ENCODE results near the gene WDR33.
A peak's percentile ranks its signal among the peaks of the same experiment; 100 is the strongest.

Gene WDR33

GRCh38 chr2:127715778-127716449 lies 95.1 kb downstream of the WDR33 start:
- DNase-seq: no peak

GRCh38 chr2:127713562-127713961 lies 97.4 kb downstream of the WDR33 start:
- no peak for DNase-seq

DNA sequence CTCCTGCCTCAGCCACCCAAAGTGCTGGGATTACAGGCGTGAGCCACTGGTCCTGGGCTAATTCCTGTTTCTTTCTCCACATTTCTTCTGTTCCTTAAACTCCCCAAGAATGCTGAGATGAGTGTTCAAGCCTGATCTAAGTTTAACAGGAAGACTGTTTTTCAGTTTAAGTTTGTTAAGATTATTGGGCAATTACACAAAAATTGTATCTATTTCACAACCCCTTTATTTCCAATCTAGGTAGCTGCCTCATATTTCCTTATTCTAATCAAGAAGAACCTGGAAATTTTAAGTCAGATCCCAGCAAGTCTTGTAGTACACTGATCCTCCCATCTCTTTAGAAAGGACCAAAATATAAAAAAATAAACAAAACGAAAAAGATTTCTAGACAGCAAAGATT lies 98.0 kb downstream of the WDR33 start:
- no peak for DNase-seq

DNA sequence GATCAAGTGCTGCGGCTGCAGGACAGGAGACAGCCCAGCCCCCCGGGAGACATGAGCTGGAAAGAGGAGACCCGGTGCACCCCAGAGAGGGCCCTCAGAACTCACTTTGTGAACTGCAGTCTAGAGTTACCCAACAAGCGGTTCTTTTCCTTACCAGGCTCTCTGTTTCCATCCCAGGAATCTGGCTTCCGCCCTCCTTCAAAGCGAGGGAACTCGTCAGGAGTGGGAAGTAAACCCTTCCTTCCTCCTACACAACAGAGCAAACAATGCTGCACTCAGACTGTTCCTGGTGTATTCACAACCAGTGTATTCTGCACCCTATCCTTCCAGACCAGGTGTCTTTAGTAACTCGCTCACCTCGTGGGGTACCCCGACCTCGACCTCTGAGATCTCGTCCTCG lies 101.6 kb downstream of the WDR33 start:
- DNase-seq: no peak

- no peak for DNase-seq
Measured at GRCh38 chr2:127707890-127708648, 102.9 kb downstream of the WDR33 start.

DNA sequence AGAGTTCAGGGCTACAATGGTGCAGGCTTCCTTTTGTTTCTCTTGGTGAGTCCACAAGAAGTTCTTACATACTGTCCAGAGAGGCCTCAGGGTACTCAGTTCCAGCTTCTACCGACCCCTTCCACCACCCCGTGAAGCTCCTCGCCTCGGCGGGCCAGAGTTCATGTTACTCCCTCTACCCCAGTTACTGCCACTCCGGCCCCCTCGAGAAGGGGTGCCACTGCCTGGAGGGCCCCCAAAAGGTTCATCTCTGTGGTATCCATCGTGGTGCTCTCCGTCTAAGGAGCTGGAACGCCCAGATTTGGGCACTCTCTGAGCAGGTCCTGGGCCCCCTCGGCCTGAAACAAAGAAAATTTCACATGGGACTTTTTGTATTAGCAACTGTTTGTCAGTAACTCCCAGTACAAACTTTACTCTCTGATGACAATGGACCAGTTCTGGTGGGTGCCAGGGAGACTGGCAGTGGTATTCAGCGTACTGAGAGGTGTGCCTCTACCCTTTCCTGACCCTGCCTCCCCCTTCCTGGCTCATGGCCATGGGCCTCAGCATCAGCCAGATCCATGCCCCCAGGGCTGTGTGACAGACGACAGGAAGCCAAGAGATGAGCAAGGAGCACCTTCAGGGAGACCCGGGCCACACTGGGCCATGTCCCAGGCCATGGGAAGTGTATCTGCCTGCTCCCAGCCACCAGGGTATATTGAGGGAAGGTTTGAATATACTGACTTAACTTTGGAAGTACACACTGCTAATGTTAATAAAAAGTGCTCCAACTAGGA lies 104.6 kb downstream of the WDR33 start:
- DNase-seq: no peak

- DNase-seq: no peak
Measured at GRCh38 chr2:127705391-127706065, 105.4 kb downstream of the WDR33 start.

DNA sequence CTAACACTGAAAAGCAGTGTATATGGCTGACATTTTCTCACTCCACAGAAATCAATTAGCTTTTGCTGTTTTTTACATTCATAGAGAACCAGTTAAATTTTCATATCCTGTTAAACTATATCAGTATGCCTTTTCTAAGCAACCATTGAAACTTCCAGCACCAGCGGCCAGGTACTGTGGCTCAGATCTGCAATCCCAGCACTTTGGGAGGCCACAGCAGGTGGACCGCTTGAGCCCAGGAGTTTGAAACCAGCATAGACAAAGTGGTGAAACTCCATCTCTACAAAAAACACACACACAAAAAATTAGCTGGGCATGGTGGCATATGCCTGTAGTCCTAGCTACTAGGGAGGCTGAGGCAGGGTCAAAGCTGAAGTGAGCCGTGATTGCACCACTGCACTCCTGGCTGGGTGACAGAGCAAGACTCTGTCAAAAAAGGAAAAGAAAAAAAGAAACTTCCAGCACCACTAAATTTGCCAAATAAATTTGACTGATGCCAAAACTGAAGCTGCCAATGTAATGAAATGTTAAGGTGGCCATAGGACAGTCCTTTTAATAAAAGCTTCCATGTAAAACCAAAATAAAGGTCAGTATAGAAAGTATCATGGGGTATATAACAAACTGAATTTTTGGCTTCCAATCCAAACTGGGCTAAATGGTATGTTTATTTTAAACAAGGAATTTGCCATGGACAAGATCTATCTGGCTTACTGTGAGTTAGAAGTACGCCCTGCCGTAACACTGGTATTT lies 106.2 kb downstream of the WDR33 start:
- DNase-seq: no peak

DNA sequence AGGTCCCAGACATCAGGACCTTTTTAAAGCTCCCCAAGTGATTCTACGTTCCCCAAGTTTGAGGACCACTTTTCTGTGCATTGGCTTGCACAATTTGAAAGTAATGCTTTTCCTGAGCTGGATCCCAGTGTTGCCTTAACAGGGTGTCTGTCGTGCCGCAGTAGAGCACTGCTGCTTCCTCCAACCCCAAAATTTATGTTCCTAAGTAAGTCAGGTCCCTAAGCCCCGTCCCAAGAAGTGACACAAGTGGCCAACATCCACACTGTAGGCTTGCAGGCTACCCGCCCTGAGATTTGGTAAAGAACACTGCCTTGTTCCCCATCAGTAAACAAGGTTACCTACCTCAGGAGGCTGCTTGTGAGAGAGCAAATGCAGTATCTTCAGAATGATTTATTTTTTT lies 107.7 kb downstream of the WDR33 start:
- DNase-seq: no peak

DNA sequence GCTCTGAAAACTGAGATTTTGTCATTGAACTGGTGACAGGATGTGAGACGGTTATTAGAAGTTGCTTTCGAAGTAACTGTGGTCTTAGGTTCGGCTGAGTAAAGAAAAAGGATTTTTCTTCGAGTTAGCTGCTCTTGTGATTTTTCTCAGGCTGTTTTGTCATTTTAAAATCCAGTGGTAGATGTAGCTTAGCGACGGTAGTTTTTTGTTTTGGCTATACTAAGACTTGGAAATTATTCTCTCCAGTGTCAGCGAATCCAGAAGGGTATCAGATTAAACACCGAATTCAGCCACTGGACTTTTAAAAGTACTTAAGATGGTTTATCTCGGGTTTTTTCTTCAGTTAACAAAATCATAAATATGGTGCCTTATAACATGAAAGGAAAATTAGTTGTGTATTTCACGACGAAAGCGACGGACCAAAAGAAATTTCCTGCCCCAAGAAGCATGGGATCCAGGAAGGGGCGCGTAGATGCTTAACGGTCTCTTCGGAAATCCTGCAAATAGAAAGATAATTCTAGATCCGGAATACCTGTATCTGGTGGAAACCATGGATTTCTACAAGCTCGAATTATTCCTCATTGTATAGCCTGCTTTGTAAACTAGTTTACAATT lies 108.5 kb downstream of the WDR33 start:
- DNase-seq: no peak

DNA sequence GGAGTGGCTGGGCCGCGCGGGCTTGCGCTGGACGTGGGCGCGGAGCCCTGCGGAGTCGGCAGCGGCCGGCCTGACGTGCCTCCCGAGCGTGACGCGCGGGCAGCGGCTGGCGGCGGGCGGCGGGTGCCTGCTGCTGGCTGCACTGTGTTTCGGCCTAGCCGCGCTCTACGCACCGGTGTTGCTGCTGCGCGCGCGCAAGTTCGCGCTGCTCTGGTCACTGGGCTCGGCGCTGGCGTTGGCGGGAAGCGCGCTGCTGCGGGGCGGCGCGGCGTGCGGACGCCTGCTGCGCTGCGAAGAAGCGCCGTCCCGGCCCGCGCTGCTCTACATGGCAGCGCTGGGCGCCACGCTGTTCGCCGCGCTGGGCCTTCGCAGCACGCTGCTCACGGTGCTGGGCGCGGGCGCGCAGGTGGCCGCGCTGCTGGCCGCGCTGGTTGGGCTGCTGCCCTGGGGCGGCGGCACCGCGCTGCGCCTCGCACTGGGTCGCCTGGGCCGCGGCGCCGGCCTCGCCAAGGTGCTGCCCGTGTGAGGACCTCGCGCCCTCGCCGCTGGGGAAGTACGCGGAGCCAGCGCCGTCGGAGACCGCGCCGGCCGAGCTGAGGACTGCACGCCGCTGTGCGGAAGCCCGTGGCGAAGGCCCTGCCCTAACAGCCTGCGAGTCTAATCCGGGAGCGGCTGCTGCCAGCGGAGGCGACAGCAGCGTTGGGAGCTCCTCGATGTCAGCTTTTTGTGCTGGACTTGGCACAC lies 109.1 kb downstream of the WDR33 start:
- peak; percentile 63 for DNase-seq

GRCh38 chr2:127701193-127701650 lies 109.7 kb downstream of the WDR33 start, which contains the start of gene SFT2D3:
Gene SFT2D3 (plus strand): TSS chr2:127701497. CDS start chr2:127701529, 32 bp downstream.
- DNase-seq: peak; percentile 76

- peak; percentile 60 for DNase-seq
Measured at GRCh38 chr2:127700527-127701192, 110.3 kb downstream of the WDR33 start.

GRCh38 chr2:127698553-127699355 lies 112.2 kb downstream of the WDR33 start:
- no peak for DNase-seq

- DNase-seq: no peak
Measured at GRCh38 chr2:127697482-127698180, 113.3 kb downstream of the WDR33 start.

- DNase-seq: peak; percentile 17
Measured at GRCh38 chr2:127695491-127696472, 115.2 kb downstream of the WDR33 start.

DNA sequence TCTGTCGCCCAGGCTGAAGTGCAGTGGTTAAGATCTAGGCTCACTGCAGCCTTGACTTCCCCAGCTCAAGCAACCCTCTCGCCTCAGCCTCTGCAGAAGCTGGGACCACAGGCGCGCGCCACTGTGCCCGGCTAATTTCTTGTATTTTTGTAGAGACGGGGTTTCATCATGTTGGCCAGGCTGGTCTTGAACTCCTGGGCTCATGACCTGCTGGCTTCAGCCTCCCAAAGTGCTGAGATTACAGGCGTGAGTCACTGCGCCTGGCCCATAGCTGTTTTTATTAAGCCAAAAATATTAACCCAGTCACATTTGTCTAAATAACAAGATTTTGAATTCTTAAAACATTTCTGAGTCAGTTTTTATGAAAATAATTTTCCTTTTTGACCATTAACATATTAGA lies 116.0 kb downstream of the WDR33 start:
- DNase-seq: no peak

GRCh38 chr2:127690696-127691095 lies 120.3 kb downstream of the WDR33 start:
- DNase-seq: no peak

All from NCI-H510A (cell line).